Endothelial cell of umbilical vein (primary cell): ENCODE results near the gene MYO15A. TPM values are rescaled to one million over a fixed set of nuclear protein-coding genes. Genes with fewer than 3 reads are reported as not detected.
A peak's percentile ranks its signal among the peaks of the same experiment; 100 is the strongest.

Experiments used
- BruUV-seq: library from RNA; stranded (reverse); fragments of 400-500 nt; replicated peaks from 2 replicates; lab custom pipeline; 2021; lab: Mats Ljungman, UMichigan
- CTCF ChIA-PET: fragments of 300-600, 350-600 bp; sonication (Branson Sonifier 250); formaldehyde crosslinking; loops from one replicate; lab custom pipeline; 2021; ENCODE audit warnings: antibody characterized with exemption, inconsistent platforms; lab: Charles Lee
- POLR2A ChIA-PET: fragments of 300-600, 350-600 bp; sonication (Branson Sonifier 250); formaldehyde crosslinking; loops from one replicate; lab custom pipeline; 2021; ENCODE audit warnings: antibody characterized with exemption, inconsistent platforms; lab: Charles Lee
- DNase-seq: peaks from one replicate; pipeline ENCODE4 v3.0.0-alpha.2; 2011; ENCODE audit warnings: low read depth, low spot score
- FAIRE-seq: peaks from 2 replicates; lab custom pipeline; 2011; peaks lifted over from hg19 to GRCh38; lab: Jason Lieb, UNC
- H2AFZ ChIP-seq: 2 replicates; pipeline ENCODE4 v1.6.0; 2012; ENCODE audit warnings: low read depth, low read length, control low read depth, inconsistent platforms
- H3K27ac ChIP-seq: 2 replicates; pipeline ENCODE4 v1.5.1; 2011; ENCODE audit warnings: low read depth, mild to moderate bottlenecking, control low read depth, low read length, moderate library complexity; ENCODE audit not compliant: insufficient read depth
- H3K27me3 ChIP-seq, 2 experiments: 2 replicates each; pipeline versions ENCODE4 v1.6.0 to v1.6.1; 2011; ENCODE audit warnings: low read length in 2 of 2, mixed read lengths in 1 of 2; ENCODE audit not compliant: control insufficient read depth in 2 of 2, insufficient read depth in 2 of 2
- H3K36me3 ChIP-seq, 2 experiments: 2 replicates in 1 of 2; 3 replicates in 1 of 2; pipeline ENCODE4 v1.5.1; 2011; ENCODE audit warnings: low read length in 2 of 2, mild to moderate bottlenecking in 1 of 2, moderate library complexity in 1 of 2; ENCODE audit not compliant: control insufficient read depth in 2 of 2, insufficient read depth in 2 of 2; ENCODE audit errors: extremely low read depth in 1 of 2
- H3K4me1 ChIP-seq: 3 replicates; pipeline ENCODE4 v1.5.1; 2011; ENCODE audit warnings: mild to moderate bottlenecking, low read length; ENCODE audit not compliant: control insufficient read depth, insufficient read depth; ENCODE audit errors: extremely low read depth
- H3K4me2 ChIP-seq: 2 replicates; pipeline ENCODE4 v1.6.1; 2011; ENCODE audit warnings: low read length, control low read depth, mixed read lengths; ENCODE audit not compliant: insufficient read depth
- H3K4me3 ChIP-seq, 3 experiments: fragments of 200-600 bp in 1 of 3; sonication (generic), shearing (Covaris generic) in 1 of 3; replicated peaks in 1 of 3; 2 replicates each; pipeline ENCODE4 v1.5.1; 2011 to 2016; ENCODE audit warnings: control low read depth in 3 of 3, low read length in 3 of 3, mild to moderate bottlenecking in 2 of 3, inconsistent platforms in 1 of 3, low read depth in 1 of 3, moderate library complexity in 1 of 3; ENCODE audit not compliant: insufficient read depth in 1 of 3
- H3K79me2 ChIP-seq: 2 replicates; pipeline ENCODE4 v1.6.0; 2012; ENCODE audit warnings: low read length, inconsistent platforms; ENCODE audit not compliant: control insufficient read depth, insufficient read depth
- H3K9ac ChIP-seq: replicated peaks from 2 replicates; pipeline ENCODE3; 2011; ENCODE audit warnings: low read length, control low read depth; ENCODE audit not compliant: insufficient read depth; ENCODE audit errors: extremely low read depth
- H3K9me1 ChIP-seq: replicated peaks from 3 replicates; pipeline ENCODE4 v1.6.0; 2011; ENCODE audit warnings: mild to moderate bottlenecking, low read length; ENCODE audit not compliant: control insufficient read depth, insufficient read depth; ENCODE audit errors: extremely low read depth
- H3K9me3 ChIP-seq: replicated peaks from 2 replicates; pipeline ENCODE4 v1.5.1; 2012; ENCODE audit warnings: low read length, inconsistent platforms; ENCODE audit not compliant: control insufficient read depth, insufficient read depth
- H4K20me1 ChIP-seq: replicated peaks from 2 replicates; pipeline ENCODE3; 2011; ENCODE audit warnings: mild to moderate bottlenecking, low read length; ENCODE audit not compliant: control insufficient read depth, insufficient read depth; ENCODE audit errors: extremely low read depth
- CTCF ChIP-seq, 2 donors: IDR thresholded peaks; 1 replicate in 1 of 2; 2 replicates in 1 of 2; pipeline ENCODE4 v1.5.1; 2011; ENCODE audit warnings: low read length in 2 of 2, mild to moderate bottlenecking in 2 of 2, moderate library complexity in 2 of 2, control low read depth in 1 of 2, inconsistent platforms in 1 of 2, low read depth in 1 of 2; ENCODE audit not compliant: insufficient read depth in 1 of 2; ENCODE audit errors: extremely low read depth in 1 of 2
- EZH2 ChIP-seq: IDR thresholded peaks from 2 replicates; pipeline ENCODE4 v1.6.1; 2012; ENCODE audit warnings: borderline replicate concordance, low read depth, mild to moderate bottlenecking, moderate library complexity, low read length, inconsistent platforms; ENCODE audit not compliant: severe bottlenecking
- FOS ChIP-seq: IDR thresholded peaks from 2 replicates; pipeline ENCODE4 v1.6.1; 2011; ENCODE audit warnings: mild to moderate bottlenecking, low read length, moderate library complexity, borderline replicate concordance; ENCODE audit not compliant: insufficient read depth
- GATA2 ChIP-seq: IDR thresholded peaks from 2 replicates; pipeline ENCODE4 v1.7.0; 2011; ENCODE audit warnings: low read depth, mild to moderate bottlenecking, moderate library complexity, mixed read lengths, low read length; ENCODE audit not compliant: insufficient read length, insufficient read depth
- JUN ChIP-seq: IDR thresholded peaks from 2 replicates; pipeline ENCODE4 v1.6.1; 2011; ENCODE audit warnings: borderline replicate concordance, low read depth; ENCODE audit not compliant: insufficient read length, insufficient read depth
- MAX ChIP-seq: IDR thresholded peaks from 2 replicates; pipeline ENCODE4 v1.6.1; 2011; ENCODE audit not compliant: insufficient read depth, insufficient read length
- MYC ChIP-seq: IDR thresholded peaks from one replicate; pipeline ENCODE4 v1.6.1; 2011; ENCODE audit warnings: mild to moderate bottlenecking, low read depth, low read length
- POLR2A ChIP-seq: IDR thresholded peaks from 2 replicates; pipeline ENCODE4 v1.6.1; 2012; ENCODE audit warnings: low read depth, mild to moderate bottlenecking, control low read depth, low read length
- POLR2AphosphoS5 ChIP-seq: IDR thresholded peaks from 2 replicates; pipeline ENCODE4 v1.6.1; 2012; ENCODE audit warnings: low read depth, mild to moderate bottlenecking, control low read depth, low read length, moderate library complexity; ENCODE audit not compliant: insufficient read depth
- dilution Hi-C: fragments of 300-500 bp; cut with MboI; formaldehyde crosslinking; loops from one replicate; pipeline ENCODE4 v1.15.0; 2019; ENCODE audit warnings: low sequenced_read_pairs; ENCODE audit not compliant: extremely low pct_ligation_motif_present
- intact Hi-C: fragments of 100-400 bp; cut with micrococcal nuclease; formaldehyde crosslinking; loops from one replicate; pipeline ENCODE4 v1.10.0; 2022
- polyA plus RNA-seq, 4 experiments: library from polyadenylated mRNA; depleted of rRNA in 3 of 4; stranded (reverse) in 3 of 4; unstranded in 1 of 4; fragments of >200 nt; gene quantifications; 2 replicates each; pipeline versions ENCODE4 v1.2.1 to v1.2.3, GENCODE V29; 2011 to 2012; ENCODE audit warnings: missing spikeins in 1 of 4
- total RNA-seq: library from RNA; stranded (reverse); gene quantifications from 2 replicates; pipeline ENCODE4 v1.2.3, GENCODE V29; 2021

The MYO15A gene
- total and polyA plus RNA-seq, 2 donors (not counting 3 experiments of a cell fraction or from before 2014, with no cell fraction given): 0.46 to 0.82 TPM

GRCh38 chr17:18224053-18224386, 115.5 kb downstream of the MYO15A start:
- Histone ChIP-seq H4K20me1 (no peaks in the 10 kb centered on the region), H3K9ac (no peak overlapping the region), H3K4me2 (no peak overlapping the region), H3K27ac (no peak overlapping the region), H3K4me3 (no peak overlapping the region), H3K27me3 (no peaks in the 10 kb centered on the region), H3K9me3 (no peaks in the 10 kb centered on the region), H3K79me2 (peaks cover 32% of the 10 kb centered on the region), H3K36me3 (no peaks in the 10 kb centered on the region), H2AFZ (peak overlapping the region; percentile 50), H3K4me1 (peaks cover 18% of the 10 kb centered on the region), H3K9me1 (no peaks in the 10 kb centered on the region)
- dilution Hi-C loops (no loop called here), intact Hi-C loops (loop anchor here (2.0 kb wide), 1 partner anchor 91 kb away; the partner anchor contains the start of genes SMCR8 and TOP3A)
- FAIRE-seq (no peak), DNase-seq (no peak)
- no peak for TF ChIP-seq EZH2
- TF ChIP-seq POLR2A: no peak
- no peak for TF ChIP-seq MYC
- no peak for TF ChIP-seq MAX
- TF ChIP-seq CTCF (IDR thresholded peaks at IDR 0.05; ENCODE audit: extremely low read depth in 1 of 2, insufficient read depth in 1 of 2, low read depth in 1 of 2, low read length in 2 of 2): no peak
- TF ChIP-seq POLR2AphosphoS5: no peak
- no peak for TF ChIP-seq JUN
- no peak for TF ChIP-seq GATA2
- TF ChIP-seq FOS: no peak
- ChIA-PET CTCF (interaction anchor here (1.0 to 1.6 kb wide), 3 partner anchors 10 to 25 kb away, joined by 3 to 4 read pairs (median 3); no protein-coding TSS in a partner anchor), POLR2A (no interaction called here)
- no TSS peak for BruUV-seq
